ENCODE measurements around the gene CLDN34.

Gene CLDN34

DNA sequence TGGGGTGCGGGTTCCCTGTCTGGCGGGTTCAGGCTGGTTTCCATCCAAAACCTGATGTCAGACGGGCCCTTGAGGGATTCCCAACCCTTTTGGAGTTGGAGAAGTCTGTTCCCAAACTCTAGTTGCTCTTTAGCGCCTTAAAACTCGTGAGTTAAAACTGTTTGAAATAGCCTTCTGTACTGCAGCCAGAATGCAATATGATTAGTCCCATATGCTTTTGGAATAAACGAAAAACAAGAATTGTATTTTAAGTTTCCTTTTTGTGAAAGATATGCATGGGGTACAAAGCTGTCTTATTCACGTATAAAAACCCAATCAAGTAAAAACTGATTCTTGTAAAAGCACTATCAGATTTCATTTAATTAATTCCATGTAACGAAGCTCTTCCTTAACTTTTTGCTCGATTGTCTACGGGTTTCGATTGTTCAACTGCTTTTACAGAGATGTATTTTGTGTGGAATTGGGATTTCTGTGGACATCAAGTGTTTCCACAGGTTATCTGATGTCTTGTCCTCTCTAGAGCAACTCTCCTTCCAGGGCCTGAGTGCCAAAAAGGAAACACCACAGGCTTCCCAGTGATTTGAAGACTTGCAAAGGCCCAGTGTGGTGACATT is 49.5 kb downstream of the CLDN34 start:
- peak overlapping the region; percentile 61 for H3K4me3 ChIP-seq (ENCODE audit: low read depth, low read length)
- H3K36me3 ChIP-seq: no peaks in the 10 kb centered on the region
- H3K27me3 ChIP-seq (ENCODE audit: insufficient read depth, low read depth, severe bottlenecking): peaks cover 10% of the 10 kb centered on the region
- DNase-seq: no peak
- no peak for TF ChIP-seq CTCF (IDR thresholded peaks at IDR 0.05; ENCODE audit: low read depth, low read length)
- H3K9me3 ChIP-seq (ENCODE audit: severe bottlenecking): no peaks in the 10 kb centered on the region
- H3K27ac ChIP-seq: no peak overlapping the region

DNA sequence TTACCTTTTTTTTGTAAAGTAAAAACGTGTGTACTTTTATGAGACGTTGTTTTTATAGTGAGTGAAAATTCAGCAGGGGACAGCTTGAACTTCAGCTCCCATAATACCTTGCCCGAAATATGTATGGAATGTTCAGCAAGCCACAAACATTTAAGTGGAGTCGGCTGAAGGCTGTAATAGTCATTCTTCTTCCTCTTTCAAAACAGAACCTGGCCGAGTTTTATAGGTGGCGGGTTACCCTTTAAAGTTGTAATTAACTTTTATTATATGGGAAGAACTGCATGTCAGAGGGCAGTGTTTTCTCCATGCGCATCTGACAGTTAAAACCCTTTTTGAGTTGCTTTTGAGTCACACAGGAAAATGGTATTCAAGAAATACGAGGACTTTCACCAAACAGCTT is 50.7 kb downstream of the CLDN34 start:
- TF ChIP-seq CTCF (IDR thresholded peaks at IDR 0.05; ENCODE audit: low read depth, low read length): no peak
- H3K4me3 ChIP-seq (ENCODE audit: low read depth, low read length): no peak overlapping the region
- DNase-seq: no peak
- H3K27me3 ChIP-seq (ENCODE audit: insufficient read depth, low read depth, severe bottlenecking): peaks cover 7% of the 10 kb centered on the region
- H3K36me3 ChIP-seq: no peaks in the 10 kb centered on the region
- no peak overlapping the region for H3K27ac ChIP-seq
- no peaks in the 10 kb centered on the region for H3K9me3 ChIP-seq (ENCODE audit: severe bottlenecking)

All from WERI-Rb-1 (cell line).